Measurements from ENCODE around the gene SFTPD. TPM values are rescaled to one million over a fixed set of nuclear protein-coding genes. Genes with fewer than 3 reads are reported as not detected.

SFTPD gene
- total RNA-seq, 2 experiments from 2014 or later, result not detected

Other genes with a start within 250 kb of the SFTPD start
- under 1 TPM in 1 of 2 experiments, not detected in 1; 0.30 TPM for gene NUTM2B, start 245.9 kb downstream of the SFTPD start, total RNA-seq
- under 1 TPM; 0.11 to 0.27 TPM for gene NUTM2E, start 122.4 kb downstream of the SFTPD start, total RNA-seq
- 10 to 100 TPM; 11.3 to 15.2 TPM for gene TMEM254, start 129.6 kb upstream of the SFTPD start, total RNA-seq
- not detected for gene PLAC9, start 183.6 kb upstream of the SFTPD start, total RNA-seq

Data from activated CD4-positive, alpha-beta T cell treated with anti-CD3 and anti-CD28 coated beads for 36 hours (primary cell).